DMS53 treated with DMSO at 0.1 percent for 48 hours (cell line): Measurements from ENCODE around the gene CALML3.

Experiments
- DNase-seq: peaks from one replicate; lab custom pipeline; 2025; ENCODE audit not compliant: unreplicated experiment; lab: John Stamatoyannopoulos, UW

Gene CALML3

GRCh38 chr10:5506246-5506645 lies 18.5 kb upstream of the CALML3 start:
- no peak for DNase-seq

DNA sequence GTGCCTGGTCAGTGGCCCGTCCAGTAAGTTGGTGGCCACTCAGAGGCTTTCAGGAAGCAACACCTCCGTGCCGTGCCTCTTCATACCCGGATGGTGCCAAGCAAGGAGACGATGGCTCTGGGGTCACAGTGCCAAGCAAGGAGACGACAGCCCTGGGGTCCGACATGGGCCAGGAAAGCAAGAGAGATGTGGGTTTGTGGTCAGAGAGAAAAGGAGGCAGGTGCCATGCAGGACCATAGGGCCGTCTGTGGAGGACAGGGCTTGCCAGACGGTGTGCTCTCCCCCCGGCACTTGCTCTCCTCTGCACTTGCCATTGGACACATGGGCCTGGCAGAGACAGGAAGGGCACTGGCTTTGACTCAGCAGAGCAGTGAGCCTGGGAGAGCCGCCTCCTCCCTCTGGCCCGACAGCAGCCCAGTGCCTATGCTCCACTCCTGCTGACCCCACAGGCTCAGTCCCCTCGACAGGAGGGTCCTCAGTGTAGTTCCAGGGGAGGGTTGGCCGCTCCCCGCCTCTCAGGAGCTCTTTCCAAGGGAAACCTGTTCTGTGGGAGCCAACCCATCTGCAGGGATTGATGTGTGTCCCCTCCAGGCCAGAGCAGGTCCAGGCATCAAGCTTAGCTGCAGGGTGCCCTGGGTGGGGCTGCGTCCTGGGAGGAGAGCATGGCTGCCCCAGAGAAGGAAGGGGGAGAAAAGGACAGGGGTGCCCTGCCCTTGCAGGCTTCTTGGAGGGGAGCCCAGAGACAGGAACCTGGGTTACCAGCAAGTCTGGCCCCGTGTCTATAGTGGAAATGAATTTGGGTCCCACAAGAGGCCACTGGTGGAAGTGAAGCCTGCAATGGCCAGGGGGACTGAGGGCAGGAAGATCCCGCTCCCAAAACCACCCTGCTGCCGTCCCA lies 17.8 kb upstream of the CALML3 start:
- DNase-seq: no peak

GRCh38 chr10:5507649-5508131 lies 17.1 kb upstream of the CALML3 start:
- DNase-seq: no peak

DNA sequence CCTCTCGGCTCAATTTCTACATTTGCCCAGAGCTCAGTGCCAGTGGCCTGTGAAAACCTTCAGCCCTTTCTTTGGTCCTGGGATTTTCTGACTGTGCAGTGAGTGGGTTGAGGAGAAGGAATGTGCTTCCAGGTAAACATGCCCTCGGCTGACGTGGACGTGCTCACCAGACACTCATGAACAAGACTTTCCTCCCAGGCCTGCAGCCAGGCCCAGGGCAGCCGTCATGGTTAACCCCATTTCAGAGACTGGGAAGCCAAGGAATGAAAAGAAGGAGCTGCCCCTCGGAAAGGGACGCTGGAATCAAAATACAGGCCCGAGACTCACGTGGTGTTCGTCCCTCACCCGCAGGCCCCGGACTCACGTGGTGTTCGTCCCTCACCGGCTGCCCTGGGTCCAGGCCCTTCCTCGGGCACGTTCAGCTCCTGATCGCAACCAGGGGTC lies 16.6 kb upstream of the CALML3 start:
- no peak for DNase-seq

- peak; percentile 40 for DNase-seq
These were observed 16.0 kb upstream of the CALML3 start for GRCh38 chr10:5508786-5509185.

DNA sequence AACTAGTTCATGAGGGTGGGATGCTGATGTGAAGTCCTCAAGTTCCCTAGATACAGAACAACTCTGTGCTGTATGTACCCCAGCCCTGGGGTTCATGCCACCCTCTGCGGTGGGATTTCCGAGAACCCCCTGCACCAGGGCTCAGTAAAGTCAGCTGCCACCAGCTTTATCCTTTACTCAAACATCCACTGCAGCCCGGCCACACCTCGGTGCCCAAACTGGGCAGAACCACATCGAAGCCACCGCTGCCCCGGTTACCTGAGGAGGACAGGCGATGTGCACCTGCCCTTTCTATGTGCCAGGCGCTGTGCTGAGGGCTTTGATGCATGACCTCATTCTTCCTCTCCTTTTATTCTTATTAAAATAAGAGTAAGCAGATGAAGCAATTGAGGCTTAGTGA lies 15.5 kb upstream of the CALML3 start:
- peak; percentile 76 for DNase-seq

GRCh38 chr10:5509691-5510090 lies 15.1 kb upstream of the CALML3 start:
- no peak for DNase-seq

- no peak for DNase-seq
These were observed 14.3 kb upstream of the CALML3 start for GRCh38 chr10:5510281-5511072.

DNA sequence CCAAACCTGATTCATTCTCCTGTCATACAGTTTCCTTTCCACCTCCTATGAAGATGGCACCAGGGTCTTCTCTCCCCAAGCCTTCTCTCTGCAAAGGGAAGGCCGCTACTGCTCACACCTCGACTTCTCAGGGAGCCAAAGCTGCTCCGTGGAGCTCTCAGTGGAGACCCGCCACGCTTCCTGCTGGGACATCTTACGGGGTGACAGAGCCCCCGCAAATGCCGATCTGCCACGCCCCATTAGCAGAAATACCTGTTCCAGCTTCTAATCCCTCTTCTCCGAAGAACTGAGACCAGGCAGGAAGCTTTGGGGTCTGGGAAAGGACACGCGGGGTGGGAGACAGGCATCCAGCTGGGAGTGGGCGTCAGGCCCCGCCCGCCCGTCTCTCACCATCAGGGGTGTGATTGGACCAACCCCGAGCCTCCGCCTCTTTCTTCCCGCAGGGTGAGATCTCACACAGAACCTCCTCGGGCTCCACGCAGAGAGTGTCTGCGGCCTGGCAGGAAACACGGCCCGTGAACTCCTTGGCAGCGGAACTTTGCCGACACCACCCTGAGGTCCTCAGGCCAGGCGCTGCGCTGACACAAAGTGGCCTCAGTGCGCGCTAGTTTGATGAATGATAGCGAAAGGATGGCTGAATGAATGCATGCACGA lies 13.4 kb upstream of the CALML3 start:
- no peak for DNase-seq

DNA sequence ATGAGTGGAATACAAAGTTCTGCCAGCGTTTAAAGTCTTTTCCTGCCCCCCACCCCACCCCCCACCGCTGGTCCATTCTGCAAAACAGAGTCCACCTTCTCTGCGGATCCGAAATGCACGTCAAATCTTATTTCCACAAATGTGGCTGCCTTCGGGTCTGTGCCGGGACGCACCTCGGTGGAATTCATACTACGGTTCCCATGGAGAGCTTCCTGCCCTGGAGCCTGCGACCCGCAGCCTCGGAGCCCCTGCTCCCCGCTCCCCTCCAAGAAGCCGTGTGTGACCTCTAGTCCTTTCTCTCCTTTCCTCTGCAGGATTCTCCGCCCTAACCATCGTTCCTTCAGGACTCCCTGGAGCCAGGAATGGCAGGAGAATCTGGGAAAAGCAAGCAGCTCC lies 12.9 kb upstream of the CALML3 start:
- no peak for DNase-seq

- no peak for DNase-seq
These were observed 12.4 kb upstream of the CALML3 start for GRCh38 chr10:5512331-5512730.

GRCh38 chr10:5512881-5513612 lies 11.7 kb upstream of the CALML3 start:
- no peak for DNase-seq

DNA sequence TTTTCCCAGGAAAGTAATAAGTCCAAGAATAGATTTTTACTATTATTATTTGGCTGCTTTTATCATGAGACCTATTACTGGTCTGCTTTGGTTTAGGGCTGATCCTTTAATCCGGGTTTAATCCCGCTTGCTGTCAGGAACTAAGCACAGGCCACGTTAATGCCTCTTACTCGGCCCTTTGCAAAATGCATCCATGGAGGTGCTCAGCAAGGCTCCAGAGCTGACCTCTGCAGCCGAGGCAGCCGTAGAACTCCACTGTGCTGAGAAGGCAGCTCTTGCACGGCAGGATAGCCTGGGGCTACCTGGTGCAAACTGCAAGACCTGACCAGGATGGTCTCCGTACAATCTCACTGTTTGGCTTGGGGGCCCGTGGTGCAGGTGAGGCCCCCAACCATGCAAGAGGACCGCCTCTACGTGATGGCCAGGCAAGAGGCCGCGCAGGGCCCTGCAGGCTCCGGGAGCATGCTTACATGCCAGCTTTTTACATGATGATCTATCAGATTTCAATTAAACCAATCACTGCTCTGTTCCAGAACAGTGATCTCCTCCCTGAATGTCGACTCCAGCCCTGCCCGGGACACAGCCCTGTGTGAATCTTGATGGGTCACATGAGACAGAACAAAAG lies 10.4 kb upstream of the CALML3 start:
- DNase-seq: no peak

- peak; percentile 87 for DNase-seq
These were observed 8.6 kb upstream of the CALML3 start for GRCh38 chr10:5515948-5516761.

DNA sequence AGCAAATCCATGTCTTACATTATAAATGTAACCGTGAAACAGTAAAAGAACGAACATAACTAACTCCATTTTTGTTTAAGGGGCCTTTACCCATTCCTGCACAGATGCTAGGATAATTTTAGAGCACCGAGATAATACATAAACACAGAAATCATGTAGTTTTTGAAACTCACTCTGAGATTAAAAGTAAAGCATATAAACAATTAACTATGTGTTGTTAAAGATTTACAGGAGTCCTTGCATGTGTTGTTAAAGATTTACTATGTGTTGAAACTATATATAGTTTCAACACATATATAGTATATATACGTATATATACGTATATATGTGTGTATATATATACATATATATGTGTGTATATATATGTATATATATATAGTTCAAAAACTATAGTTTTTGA lies 7.2 kb upstream of the CALML3 start:
- DNase-seq: no peak

DNA sequence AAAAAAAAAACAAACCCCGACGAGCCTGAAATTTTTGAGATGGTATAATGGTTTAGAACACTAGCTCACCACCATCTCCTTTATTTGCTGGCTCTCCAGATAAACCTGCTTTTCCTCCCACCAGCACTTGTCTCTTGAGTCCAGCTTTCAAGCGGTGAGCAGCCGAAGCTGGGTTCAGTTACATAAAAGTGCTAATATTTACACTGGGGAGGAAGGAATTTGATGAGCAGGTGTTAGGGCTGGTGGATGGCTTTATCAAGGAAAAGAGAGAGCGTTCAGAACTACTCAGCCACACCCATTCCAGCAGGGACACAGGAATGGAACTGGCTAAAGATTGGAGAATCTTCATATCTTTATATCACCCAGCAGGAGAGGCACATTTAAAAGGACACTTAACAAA lies 6.6 kb upstream of the CALML3 start:
- peak; percentile 99 for DNase-seq

GRCh38 chr10:5519054-5519453 lies 5.7 kb upstream of the CALML3 start:
- no peak for DNase-seq

- DNase-seq: no peak
These were observed 1.7 kb upstream of the CALML3 start for GRCh38 chr10:5522913-5523560.
